Osteoblast (primary cell): ENCODE results near the gene ATXN2. TPM values are rescaled to one million over a fixed set of nuclear protein-coding genes. Genes with fewer than 3 reads are reported as not detected.

ENCODE experiments used
- DNase-seq: peaks from one replicate; pipeline ENCODE4 v3.0.0; 2011; ENCODE audit warnings: low spot score, mixed read lengths; ENCODE audit not compliant: insufficient read length; ENCODE audit errors: missing footprints
- H2AFZ ChIP-seq: 2 replicates; pipeline ENCODE4 v1.6.0; 2011; ENCODE audit warnings: mild to moderate bottlenecking, low read length
- H3K27ac ChIP-seq: 2 replicates; pipeline ENCODE4 v1.5.1; 2011; ENCODE audit warnings: mild to moderate bottlenecking, low read depth, low read length, moderate library complexity
- H3K27me3 ChIP-seq: 2 replicates; pipeline ENCODE4 v1.6.0; 2012; ENCODE audit warnings: mild to moderate bottlenecking, control low read depth, inconsistent platforms, low read length, moderate library complexity; ENCODE audit not compliant: insufficient read depth
- H3K36me3 ChIP-seq: 2 replicates; pipeline ENCODE4 v1.5.1; 2011; ENCODE audit warnings: mild to moderate bottlenecking, low read length, control low read depth, moderate library complexity; ENCODE audit not compliant: insufficient read depth
- H3K4me1 ChIP-seq: 2 replicates; pipeline ENCODE4 v1.5.1; 2011; ENCODE audit warnings: mild to moderate bottlenecking, low read length, control low read depth, moderate library complexity; ENCODE audit not compliant: insufficient read depth
- H3K4me2 ChIP-seq: 2 replicates; pipeline ENCODE4 v1.6.0; 2011; ENCODE audit warnings: mild to moderate bottlenecking, low read length; ENCODE audit not compliant: insufficient read depth
- H3K4me3 ChIP-seq: fragments of 200-600 bp; sonication (generic); 3 replicates; pipeline ENCODE4 v1.5.1; 2012; ENCODE audit warnings: mild to moderate bottlenecking, low read length, inconsistent platforms; ENCODE audit not compliant: insufficient read depth
- H3K79me2 ChIP-seq: 2 replicates; pipeline ENCODE4 v1.6.0; 2012; ENCODE audit warnings: mild to moderate bottlenecking, low read length, control low read depth, inconsistent platforms; ENCODE audit not compliant: insufficient read depth
- H3K9me3 ChIP-seq: 2 replicates; pipeline ENCODE4 v1.5.1; 2011; ENCODE audit warnings: low read depth, low read length, control low read depth
- H4K20me1 ChIP-seq: 2 replicates; pipeline ENCODE4 v1.6.0; 2012; ENCODE audit warnings: mild to moderate bottlenecking, low read length, control low read depth; ENCODE audit not compliant: insufficient read depth
- total RNA-seq: library from RNA; depleted of rRNA; stranded (reverse); fragments of >200 nt; gene quantifications from 2 replicates; pipeline ENCODE4 v1.2.3, GENCODE V29; 2012
- TF ChIP-seq, protein P1 (sequence below): IDR thresholded peaks from 2 replicates; pipeline ENCODE4 v1.5.1; 2011; ENCODE audit warnings: mild to moderate bottlenecking, low read depth, low read length, moderate library complexity; ENCODE audit errors: extremely low read depth

ATXN2 gene
- total RNA-seq, 1 donor = 39.4 TPM

GRCh38 chr12:111444925-111445725 lies 154.0 kb downstream of the ATXN2 start:
- H3K27me3 ChIP-seq = no peaks in the 10 kb centered on the region
- no peak overlapping the region for H3K4me2 ChIP-seq
- H3K27ac ChIP-seq = peak overlapping the region; percentile 76
- no peak overlapping the region for H2AFZ ChIP-seq
- TF ChIP-seq, protein P1, sequence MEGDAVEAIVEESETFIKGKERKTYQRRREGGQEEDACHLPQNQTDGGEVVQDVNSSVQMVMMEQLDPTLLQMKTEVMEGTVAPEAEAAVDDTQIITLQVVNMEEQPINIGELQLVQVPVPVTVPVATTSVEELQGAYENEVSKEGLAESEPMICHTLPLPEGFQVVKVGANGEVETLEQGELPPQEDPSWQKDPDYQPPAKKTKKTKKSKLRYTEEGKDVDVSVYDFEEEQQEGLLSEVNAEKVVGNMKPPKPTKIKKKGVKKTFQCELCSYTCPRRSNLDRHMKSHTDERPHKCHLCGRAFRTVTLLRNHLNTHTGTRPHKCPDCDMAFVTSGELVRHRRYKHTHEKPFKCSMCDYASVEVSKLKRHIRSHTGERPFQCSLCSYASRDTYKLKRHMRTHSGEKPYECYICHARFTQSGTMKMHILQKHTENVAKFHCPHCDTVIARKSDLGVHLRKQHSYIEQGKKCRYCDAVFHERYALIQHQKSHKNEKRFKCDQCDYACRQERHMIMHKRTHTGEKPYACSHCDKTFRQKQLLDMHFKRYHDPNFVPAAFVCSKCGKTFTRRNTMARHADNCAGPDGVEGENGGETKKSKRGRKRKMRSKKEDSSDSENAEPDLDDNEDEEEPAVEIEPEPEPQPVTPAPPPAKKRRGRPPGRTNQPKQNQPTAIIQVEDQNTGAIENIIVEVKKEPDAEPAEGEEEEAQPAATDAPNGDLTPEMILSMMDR = no peak
- peaks cover 61% of the 10 kb centered on the region for H4K20me1 ChIP-seq
- H3K79me2 ChIP-seq = peaks cover 74% of the 10 kb centered on the region
- peak; percentile 80 for DNase-seq
- H3K9me3 ChIP-seq = no peaks in the 10 kb centered on the region
- H3K4me1 ChIP-seq = peaks cover 32% of the 10 kb centered on the region
- peaks cover 49% of the 10 kb centered on the region for H3K36me3 ChIP-seq
- no peak overlapping the region for H3K4me3 ChIP-seq

- Histone ChIP-seq H4K20me1 (peaks cover 67% of the 10 kb centered on the region), H2AFZ (no peak overlapping the region), H3K79me2 (peaks cover 81% of the 10 kb centered on the region), H3K4me2 (no peak overlapping the region), H3K4me3 (no peak overlapping the region), H3K27me3 (no peaks in the 10 kb centered on the region), H3K27ac (peak overlapping the region; percentile 76), H3K4me1 (peaks cover 32% of the 10 kb centered on the region), H3K36me3 (peaks cover 43% of the 10 kb centered on the region), H3K9me3 (no peaks in the 10 kb centered on the region)
- peak; percentile 73 for DNase-seq
- TF ChIP-seq, protein P1 = no peak
Measured at GRCh38 chr12:111444314-111444924, 154.7 kb downstream of the ATXN2 start.

- peak; percentile 87 for DNase-seq
- Histone ChIP-seq H3K4me2 (no peak overlapping the region), H3K79me2 (peaks cover 88% of the 10 kb centered on the region), H3K36me3 (peaks cover 35% of the 10 kb centered on the region), H3K9me3 (no peaks in the 10 kb centered on the region), H3K4me1 (peaks cover 36% of the 10 kb centered on the region), H3K27me3 (no peaks in the 10 kb centered on the region), H4K20me1 (peaks cover 66% of the 10 kb centered on the region), H3K4me3 (no peak overlapping the region), H3K27ac (peak overlapping the region; percentile 69), H2AFZ (no peak overlapping the region)
- TF ChIP-seq, protein P1 = no peak
Measured at GRCh38 chr12:111443586-111443985, 155.5 kb downstream of the ATXN2 start.

GRCh38 chr12:111443086-111443485 lies 156.0 kb downstream of the ATXN2 start:
- TF ChIP-seq, protein P1 = no peak
- no peak overlapping the region for H2AFZ ChIP-seq
- peaks cover 71% of the 10 kb centered on the region for H4K20me1 ChIP-seq
- H3K9me3 ChIP-seq = no peaks in the 10 kb centered on the region
- no peaks in the 10 kb centered on the region for H3K27me3 ChIP-seq
- peaks cover 30% of the 10 kb centered on the region for H3K36me3 ChIP-seq
- peaks cover 92% of the 10 kb centered on the region for H3K79me2 ChIP-seq
- peaks cover 41% of the 10 kb centered on the region for H3K4me1 ChIP-seq
- H3K4me2 ChIP-seq = no peak overlapping the region
- H3K27ac ChIP-seq = peak overlapping the region; percentile 69
- peak; percentile 36 for DNase-seq
- H3K4me3 ChIP-seq = no peak overlapping the region
